ENCODE measurements around the gene PAQR6.

GRCh38 chr1:156289857-156290256, 42.0 kb upstream of the PAQR6 start:
- TF ChIP-seq CTCF (IDR thresholded peaks at IDR 0.05) (no peak), POLR2AphosphoS5 (IDR thresholded peaks at IDR 0.05; ENCODE audit: low read depth, low read length) (no peak), SIN3A (IDR thresholded peaks at IDR 0.05; ENCODE audit: borderline replicate concordance, insufficient read depth, low read depth, low read length) (no peak), TCF7L2 (IDR thresholded peaks at IDR 0.05; ENCODE audit: low read depth, low read length) (no peak)
- TF ChIP-seq, protein P1, sequence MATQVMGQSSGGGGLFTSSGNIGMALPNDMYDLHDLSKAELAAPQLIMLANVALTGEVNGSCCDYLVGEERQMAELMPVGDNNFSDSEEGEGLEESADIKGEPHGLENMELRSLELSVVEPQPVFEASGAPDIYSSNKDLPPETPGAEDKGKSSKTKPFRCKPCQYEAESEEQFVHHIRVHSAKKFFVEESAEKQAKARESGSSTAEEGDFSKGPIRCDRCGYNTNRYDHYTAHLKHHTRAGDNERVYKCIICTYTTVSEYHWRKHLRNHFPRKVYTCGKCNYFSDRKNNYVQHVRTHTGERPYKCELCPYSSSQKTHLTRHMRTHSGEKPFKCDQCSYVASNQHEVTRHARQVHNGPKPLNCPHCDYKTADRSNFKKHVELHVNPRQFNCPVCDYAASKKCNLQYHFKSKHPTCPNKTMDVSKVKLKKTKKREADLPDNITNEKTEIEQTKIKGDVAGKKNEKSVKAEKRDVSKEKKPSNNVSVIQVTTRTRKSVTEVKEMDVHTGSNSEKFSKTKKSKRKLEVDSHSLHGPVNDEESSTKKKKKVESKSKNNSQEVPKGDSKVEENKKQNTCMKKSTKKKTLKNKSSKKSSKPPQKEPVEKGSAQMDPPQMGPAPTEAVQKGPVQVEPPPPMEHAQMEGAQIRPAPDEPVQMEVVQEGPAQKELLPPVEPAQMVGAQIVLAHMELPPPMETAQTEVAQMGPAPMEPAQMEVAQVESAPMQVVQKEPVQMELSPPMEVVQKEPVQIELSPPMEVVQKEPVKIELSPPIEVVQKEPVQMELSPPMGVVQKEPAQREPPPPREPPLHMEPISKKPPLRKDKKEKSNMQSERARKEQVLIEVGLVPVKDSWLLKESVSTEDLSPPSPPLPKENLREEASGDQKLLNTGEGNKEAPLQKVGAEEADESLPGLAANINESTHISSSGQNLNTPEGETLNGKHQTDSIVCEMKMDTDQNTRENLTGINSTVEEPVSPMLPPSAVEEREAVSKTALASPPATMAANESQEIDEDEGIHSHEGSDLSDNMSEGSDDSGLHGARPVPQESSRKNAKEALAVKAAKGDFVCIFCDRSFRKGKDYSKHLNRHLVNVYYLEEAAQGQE (IDR thresholded peaks at IDR 0.05; ENCODE audit: insufficient read depth in 1 of 2, low read depth in 2 of 2, low read length in 1 of 2), result no peak

All from Panc1 (cell line).